Psoas muscle (tissue), 8 donors: Measurements from ENCODE around the gene SAMD4A. TPM values are rescaled to one million over a fixed set of nuclear protein-coding genes. Genes with fewer than 3 reads are reported as not detected.

Experiments
- ATAC-seq, 4 donors: fragments of 200-7000 bp; cut with Tn5 transposase; one replicate each; pipeline ENCODE4 v1.9.1; 2020; ENCODE audit warnings: moderate library complexity in 3 of 4, mild to moderate bottlenecking in 2 of 4
- DNase-seq, 2 donors: peaks; one replicate each; pipeline ENCODE4 v3.0.0-alpha.2; 2020
- H3K27ac ChIP-seq: fragments of 200-600 bp; one replicate; pipeline ENCODE4 v1.8.0; 2022
- H3K27me3 ChIP-seq, 3 donors: fragments of 200-600 bp in 1 of 3; one replicate each; pipeline versions ENCODE4 v1.6.1 to v1.8.0; 2013 to 2022; ENCODE audit warnings: low read length in 2 of 3, mild to moderate bottlenecking in 2 of 3, moderate library complexity in 1 of 3; ENCODE audit not compliant: insufficient read depth in 3 of 3
- H3K36me3 ChIP-seq, 2 donors: fragments of 200-600 bp in 1 of 2; one replicate each; pipeline versions ENCODE4 v1.6.1 to v1.8.0; 2013 to 2022; ENCODE audit warnings: low read depth in 1 of 2, mild to moderate bottlenecking in 1 of 2, moderate library complexity in 1 of 2; ENCODE audit not compliant: insufficient read depth in 1 of 2
- H3K4me1 ChIP-seq: fragments of 200-600 bp; one replicate; pipeline ENCODE4 v1.8.0; 2022
- H3K4me3 ChIP-seq: fragments of 200-600 bp; one replicate; pipeline ENCODE4 v1.8.0; 2022; ENCODE audit warnings: mild to moderate bottlenecking
- H3K9me3 ChIP-seq: fragments of 200-600 bp; one replicate; pipeline ENCODE4 v1.8.0; 2022
- CTCF ChIP-seq: fragments of 200-600 bp; IDR thresholded peaks from one replicate; pipeline ENCODE4 v1.8.0; 2022; ENCODE audit warnings: antibody characterized with exemption
- WGBS, 3 donors: extraction: QIAGEN DNeasy Blood & Tissue Kit; methylation state at CpG; one replicate each; pipeline versions ENCODE4 v1.1.6 to v1.1.7; 2013; 5-methylcytosine and 5-hydroxymethylcytosine counted together
- intact Hi-C, 2 donors: fragments of 100-400 bp; cut with DNase I; formaldehyde crosslinking; loops; one replicate each; pipeline versions ENCODE4 v1.11.0 to v1.14.2; 2022
- polyA plus RNA-seq, 3 donors: library from polyadenylated mRNA; stranded (reverse); fragments of 200-250 nt; gene quantifications; one replicate each; pipeline ENCODE4 v1.2.3, GENCODE V29; 2013
- total RNA-seq, 4 donors: library from RNA; stranded (reverse); fragmentation: NEBNext Ultra II Directional in 2 of 4; extraction: Animal tissue kit (Norgen Biotek cat#: 25700) in 2 of 4; gene quantifications; one replicate each; pipeline versions ENCODE4 v1.2.1 to v1.2.4, GENCODE V29; 2021 to 2023
- donor health status: healthy with polysubstance abuse.
- donor health status: DM: no; HTN: no; CAD: no; lungs with moderate emphysema.
- donor health status: Bipolar disorder and iron deficiency.
- donor health status: healthy.
- donor health status: DM: yes; HTN: yes; CAD: no.
- donor health status: DM: no; HTN: no; CAD: no.
- donor health status: DM: no; HTN: no; CAD: no.
- donor health status: DM: yes; HTN: yes; CAD: no.

Gene SAMD4A
- total and polyA plus RNA-seq, 7 donors, result 9.6 to 139 (median 67.9) TPM

- Histone ChIP-seq H3K9me3 (no peaks in the 10 kb centered on the region), H3K27ac (peak overlapping the region; percentile 11), H3K4me1 (peaks cover 44% of the 10 kb centered on the region), H3K36me3 (peaks cover 0 to 2% of the 10 kb centered on the region in 2 donors), H3K27me3 (no peaks in the 10 kb centered on the region), H3K4me3 (no peak overlapping the region)
- DNase-seq, result no peak
- peak in 3 of 4 donors; percentile 45 to 65 (median 62) for ATAC-seq
- intact Hi-C loops, result no loop called here
- WGBS, 3 donors, result 71 to 93% (median 79%) methylated on average over 1 of the region's 1 CpG
- TF ChIP-seq CTCF, result no peak
Observed at GRCh38 chr14:54603362-54603761, 36.4 kb downstream of the SAMD4A start.

- peak in 3 of 4 donors; percentile 29 to 45 (median 43) for ATAC-seq
- Histone ChIP-seq H3K36me3 (peaks cover 0 to 2% of the 10 kb centered on the region in 2 donors), H3K9me3 (no peaks in the 10 kb centered on the region), H3K27ac (peak overlapping the region; percentile 73), H3K4me1 (peaks cover 36% of the 10 kb centered on the region), H3K4me3 (no peak overlapping the region), H3K27me3 (no peaks in the 10 kb centered on the region)
- peak in 1 of 2 donors; percentile 59 for DNase-seq
- intact Hi-C loops, result loop anchor here in 1 of 2 donors (5.0 kb wide), 1 partner anchor 34 kb away; no protein-coding TSS in a partner anchor
- no peak for TF ChIP-seq CTCF
- WGBS, 3 donors, result 27 to 53% (median 39%) methylated on average over 10 of the region's 10 CpGs
Observed at GRCh38 chr14:54606178-54606577, 39.2 kb downstream of the SAMD4A start.

GRCh38 chr14:54606631-54607133, 39.8 kb downstream of the SAMD4A start:
- intact Hi-C loops, result loop anchor here in 1 of 2 donors (5.0 kb wide), 1 partner anchor 34 kb away; no protein-coding TSS in a partner anchor
- H3K27ac ChIP-seq, result peak overlapping the region; percentile 73
- H3K27me3 ChIP-seq, result no peaks in the 10 kb centered on the region
- H3K4me3 ChIP-seq, result no peak overlapping the region
- ATAC-seq (peak; percentile 87 to 94 (median 92)), DNase-seq (peak; percentile 45 to 72)
- no peak for TF ChIP-seq CTCF
- H3K4me1 ChIP-seq, result peaks cover 37% of the 10 kb centered on the region
- WGBS, 3 donors, result 16 to 42% (median 27%) methylated on average over 3 of the region's 3 CpGs
- H3K36me3 ChIP-seq, result peaks cover 0 to 2% of the 10 kb centered on the region in 2 donors
- H3K9me3 ChIP-seq, result no peaks in the 10 kb centered on the region

GRCh38 chr14:54609576-54609975, 42.6 kb downstream of the SAMD4A start:
- Histone ChIP-seq H3K27ac (no peak overlapping the region), H3K27me3 (no peaks in the 10 kb centered on the region), H3K36me3 (peaks cover 0 to 2% of the 10 kb centered on the region in 2 donors), H3K4me3 (no peak overlapping the region), H3K4me1 (peaks cover 30% of the 10 kb centered on the region), H3K9me3 (no peaks in the 10 kb centered on the region)
- DNase-seq (no peak), ATAC-seq (no peak)
- TF ChIP-seq CTCF, result no peak
- WGBS, 3 donors, result 60 to 72% (median 62%) methylated on average over 5 of the region's 5 CpGs
- intact Hi-C loops, result loop anchor here in 1 of 2 donors (5.0 kb wide), 1 partner anchor 37 kb away; no protein-coding TSS in a partner anchor
